HCT116 (cell line): Measurements from ENCODE around the gene CWC27. TPM values are rescaled to one million over a fixed set of nuclear protein-coding genes. Genes with fewer than 3 reads are reported as not detected.

ENCODE experiments used
- ATAC-seq: fragments of 200-7000 bp; cut with Tn5 transposase; 2 replicates; pipeline ENCODE4 v1.9.1; 2020; ENCODE audit warnings: mild to moderate bottlenecking, moderate library complexity
- BruUV-seq: library from RNA; stranded (reverse); fragments of 400-500 nt; replicated peaks from 2 replicates; lab custom pipeline; 2021; lab: Mats Ljungman, UMichigan
- CTCF ChIA-PET: fragments of 300-600 bp; sonication (Branson Sonifier 250); formaldehyde crosslinking; loops from one replicate; lab custom pipeline; 2021; ENCODE audit warnings: antibody characterized with exemption; lab: Charles Lee
- POLR2A ChIA-PET: fragments of 300-600, 350-600 bp; sonication (Branson Sonifier 250); formaldehyde crosslinking; loops from one replicate; lab custom pipeline; 2021; ENCODE audit warnings: antibody characterized with exemption; lab: Charles Lee
- RAD21 ChIA-PET, 2 experiments: fragments of 300-600 bp; sonication (Branson Sonifier 250); formaldehyde crosslinking; loops; one replicate each; lab custom pipeline; 2023; ENCODE audit warnings: low total read pairs in 2 of 2; ENCODE audit not compliant: uncharacterized antibody in 2 of 2, unreplicated experiment in 2 of 2, low non-redundant PET in 1 of 2; lab: Charles Lee
- DNase-seq: peaks from one replicate; pipeline ENCODE4 v3.0.0-alpha.2; 2010; ENCODE audit warnings: low read depth, low spot score
- H2AFZ ChIP-seq: fragments of 200-600 bp; shearing (Covaris generic), sonication (generic); 2 replicates; pipeline ENCODE4 v1.6.1; 2017; ENCODE audit warnings: low read depth, mixed run types, mixed read lengths, antibody characterized with exemption, low read length; ENCODE audit not compliant: poor library complexity, severe bottlenecking
- H3K27ac ChIP-seq: 2 replicates; pipeline ENCODE4 v1.5.1; 2012; ENCODE audit warnings: low read depth, low read length
- H3K27me3 ChIP-seq: fragments of 200-600 bp; sonication (generic); 2 replicates; pipeline ENCODE4 v1.6.1; 2016; ENCODE audit warnings: mixed run types, low read length, mixed read lengths; ENCODE audit not compliant: insufficient read depth
- H3K36me3 ChIP-seq, 2 experiments: fragments of 200-500 bp in 1 of 2; fragments of 200-600 bp in 1 of 2; sonication (Bioruptor generic) in 1 of 2; sonication (generic) in 1 of 2; 2 replicates each; pipeline versions ENCODE4 v1.5.1 to v1.6.1; 2014 to 2016; ENCODE audit warnings: low read length in 2 of 2, inconsistent platforms in 1 of 2, mixed read lengths in 1 of 2, mixed run types in 1 of 2; ENCODE audit not compliant: insufficient read depth in 2 of 2, control insufficient read depth in 1 of 2
- H3K4me1 ChIP-seq, 2 experiments: fragments of 200-600 bp in 1 of 2; sonication (generic) in 1 of 2; 2 replicates each; pipeline versions ENCODE4 v1.5.1 to v1.6.1; 2012 to 2017; ENCODE audit warnings: low read length in 2 of 2, inconsistent platforms in 1 of 2, mild to moderate bottlenecking in 1 of 2, mixed read lengths in 1 of 2, mixed run types in 1 of 2, moderate library complexity in 1 of 2; ENCODE audit not compliant: insufficient read depth in 2 of 2, control insufficient read depth in 1 of 2
- H3K4me2 ChIP-seq: fragments of 200-600 bp; sonication (generic); 2 replicates; pipeline ENCODE4 v1.6.1; 2017; ENCODE audit warnings: mixed run types, low read length, mixed read lengths
- H3K4me3 ChIP-seq, 2 experiments: fragments of 200-600 bp in 1 of 2; sonication (generic) in 1 of 2; replicated peaks in 1 of 2; 2 replicates each; pipeline ENCODE4 v1.5.1; 2011 to 2016; ENCODE audit warnings: low read length in 2 of 2, control low read depth in 1 of 2, low read depth in 1 of 2, mild to moderate bottlenecking in 1 of 2, mixed read lengths in 1 of 2, mixed run types in 1 of 2
- H3K79me2 ChIP-seq: fragments of 200-600 bp; sonication (generic); 2 replicates; pipeline ENCODE4 v1.6.1; 2017; ENCODE audit warnings: mild to moderate bottlenecking, mixed run types, low read length, moderate library complexity, mixed read lengths; ENCODE audit not compliant: insufficient read depth
- H3K9ac ChIP-seq: fragments of 200-600 bp; sonication (generic); 2 replicates; pipeline ENCODE4 v1.6.1; 2016; ENCODE audit warnings: low read length, mixed read lengths
- H3K9me2 ChIP-seq: fragments of 200-600 bp; sonication (generic), shearing (Covaris generic); 2 replicates; pipeline ENCODE4 v1.6.1; 2017; ENCODE audit warnings: mixed run types, mild to moderate bottlenecking, moderate library complexity; ENCODE audit not compliant: insufficient read depth
- H3K9me3 ChIP-seq, 2 experiments: fragments of 200-500 bp in 1 of 2; fragments of 200-600 bp in 1 of 2; sonication (Bioruptor generic) in 1 of 2; sonication (generic) in 1 of 2; 2 replicates each; pipeline ENCODE4 v1.6.1; 2014 to 2017; ENCODE audit warnings: low read length in 2 of 2, mixed read lengths in 2 of 2, inconsistent platforms in 1 of 2, low read depth in 1 of 2, mild to moderate bottlenecking in 1 of 2, mixed run types in 1 of 2, moderate library complexity in 1 of 2; ENCODE audit not compliant: control insufficient read depth in 1 of 2, insufficient read depth in 1 of 2
- H4K20me1 ChIP-seq: fragments of 200-600 bp; sonication (generic), shearing (Covaris generic); 2 replicates; pipeline ENCODE4 v1.6.1; 2017; ENCODE audit warnings: mixed run types, mild to moderate bottlenecking, moderate library complexity; ENCODE audit not compliant: insufficient read depth
- EGR1 ChIP-seq: IDR thresholded peaks from 2 replicates; pipeline ENCODE4 v1.6.1; 2012; ENCODE audit warnings: low read depth
- EZH2 ChIP-seq: fragments of 200-600 bp; sonication (generic); IDR thresholded peaks from 2 replicates; pipeline ENCODE4 v1.6.1; 2017; ENCODE audit warnings: antibody characterized with exemption, mixed run types
- JUND ChIP-seq: IDR thresholded peaks from 2 replicates; pipeline ENCODE4 v1.6.1; 2012
- SP1 ChIP-seq: IDR thresholded peaks from 2 replicates; pipeline ENCODE4 v1.6.1; 2012; ENCODE audit warnings: low read depth
- ZFX ChIP-seq: fragments of 450-650 bp; IDR thresholded peaks from 2 replicates; pipeline ENCODE4 v1.6.1; 2017
- ZNF274 ChIP-seq: fragments of 200-500 bp; sonication (Bioruptor generic); IDR thresholded peaks from 2 replicates; pipeline ENCODE4 v1.6.1; 2014; ENCODE audit warnings: mild to moderate bottlenecking, low read depth, low read length, inconsistent platforms
- intact Hi-C: fragments of 100-400 bp; cut with micrococcal nuclease; formaldehyde crosslinking; loops from 2 replicates; pipeline ENCODE4 v1.10.0; 2022
- total RNA-seq: library from RNA; stranded (reverse); gene quantifications from one replicate; pipeline ENCODE4 v1.2.1, GENCODE V29; 2021; ENCODE audit not compliant: unreplicated experiment
- TF ChIP-seq, protein P1 (sequence below): IDR thresholded peaks from 2 replicates; pipeline ENCODE4 v1.6.1; 2012; ENCODE audit warnings: low read depth
- TF ChIP-seq, protein P2 (sequence below), 3 experiments: fragments of 200-600 bp in 1 of 3; sonication (generic) in 1 of 3; IDR thresholded peaks in 2 of 3; conservative IDR thresholded peaks in 1 of 3; 2 replicates each; pipeline ENCODE4 v1.5.1; 2012 to 2017; ENCODE audit warnings: low read depth in 2 of 3, low read length in 2 of 3, antibody characterized with exemption in 1 of 3, borderline replicate concordance in 1 of 3, control low read depth in 1 of 3, mild to moderate bottlenecking in 1 of 3, mixed read lengths in 1 of 3, mixed run types in 1 of 3, moderate library complexity in 1 of 3; ENCODE audit not compliant: insufficient read depth in 1 of 3

Gene CWC27
- total RNA-seq, 1 experiment from 2014 or later, result 29.1 TPM

DNA sequence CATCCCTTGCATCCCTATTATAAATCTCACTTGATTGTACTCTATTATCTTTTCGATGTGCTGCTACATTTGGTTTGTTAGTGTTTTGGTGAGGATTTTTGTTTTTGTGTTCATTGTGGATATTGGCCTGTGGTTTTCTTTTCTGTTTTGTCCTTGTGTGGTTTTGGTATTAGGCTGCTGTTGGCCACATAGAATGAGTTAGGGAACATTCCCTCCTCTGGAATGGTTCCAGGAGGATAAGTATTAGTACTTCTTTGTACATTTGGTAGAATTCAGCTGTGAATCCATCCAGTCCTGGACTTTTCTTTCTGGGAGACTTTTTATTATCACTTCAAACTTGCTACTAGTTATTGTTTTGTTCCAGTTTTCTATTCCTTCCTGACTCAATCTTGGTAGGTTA, 287.2 kb downstream of the CWC27 start:
- no peaks in the 10 kb centered on the region for H4K20me1 ChIP-seq
- no peak overlapping the region for H3K4me3 ChIP-seq
- H3K27ac ChIP-seq, result no peak overlapping the region
- DNase-seq (no peak), ATAC-seq (no peak)
- H2AFZ ChIP-seq, result no peak overlapping the region
- BruUV-seq, result no TSS peak
- no peak overlapping the region for H3K9ac ChIP-seq
- H3K4me1 ChIP-seq, result no peaks in the 10 kb centered on the region
- H3K27me3 ChIP-seq, result no peaks in the 10 kb centered on the region
- POLR2A ChIA-PET, result no interaction called here
- H3K79me2 ChIP-seq, result no peaks in the 10 kb centered on the region
- no peak overlapping the region for H3K4me2 ChIP-seq
- no peaks in the 10 kb centered on the region for H3K9me3 ChIP-seq
- H3K9me2 ChIP-seq, result no peaks in the 10 kb centered on the region
- intact Hi-C loops, result no loop called here
- CTCF ChIA-PET, result no interaction called here
- RAD21 ChIA-PET, result no interaction called here
- TF ChIP-seq SP1, result no peak
- TF ChIP-seq ZFX, result no peak
- TF ChIP-seq EGR1, result no peak
- TF ChIP-seq EZH2, result no peak
- no peak for TF ChIP-seq JUND
- TF ChIP-seq ZNF274, result no peak
- TF ChIP-seq, protein P1, sequence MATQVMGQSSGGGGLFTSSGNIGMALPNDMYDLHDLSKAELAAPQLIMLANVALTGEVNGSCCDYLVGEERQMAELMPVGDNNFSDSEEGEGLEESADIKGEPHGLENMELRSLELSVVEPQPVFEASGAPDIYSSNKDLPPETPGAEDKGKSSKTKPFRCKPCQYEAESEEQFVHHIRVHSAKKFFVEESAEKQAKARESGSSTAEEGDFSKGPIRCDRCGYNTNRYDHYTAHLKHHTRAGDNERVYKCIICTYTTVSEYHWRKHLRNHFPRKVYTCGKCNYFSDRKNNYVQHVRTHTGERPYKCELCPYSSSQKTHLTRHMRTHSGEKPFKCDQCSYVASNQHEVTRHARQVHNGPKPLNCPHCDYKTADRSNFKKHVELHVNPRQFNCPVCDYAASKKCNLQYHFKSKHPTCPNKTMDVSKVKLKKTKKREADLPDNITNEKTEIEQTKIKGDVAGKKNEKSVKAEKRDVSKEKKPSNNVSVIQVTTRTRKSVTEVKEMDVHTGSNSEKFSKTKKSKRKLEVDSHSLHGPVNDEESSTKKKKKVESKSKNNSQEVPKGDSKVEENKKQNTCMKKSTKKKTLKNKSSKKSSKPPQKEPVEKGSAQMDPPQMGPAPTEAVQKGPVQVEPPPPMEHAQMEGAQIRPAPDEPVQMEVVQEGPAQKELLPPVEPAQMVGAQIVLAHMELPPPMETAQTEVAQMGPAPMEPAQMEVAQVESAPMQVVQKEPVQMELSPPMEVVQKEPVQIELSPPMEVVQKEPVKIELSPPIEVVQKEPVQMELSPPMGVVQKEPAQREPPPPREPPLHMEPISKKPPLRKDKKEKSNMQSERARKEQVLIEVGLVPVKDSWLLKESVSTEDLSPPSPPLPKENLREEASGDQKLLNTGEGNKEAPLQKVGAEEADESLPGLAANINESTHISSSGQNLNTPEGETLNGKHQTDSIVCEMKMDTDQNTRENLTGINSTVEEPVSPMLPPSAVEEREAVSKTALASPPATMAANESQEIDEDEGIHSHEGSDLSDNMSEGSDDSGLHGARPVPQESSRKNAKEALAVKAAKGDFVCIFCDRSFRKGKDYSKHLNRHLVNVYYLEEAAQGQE, result no peak
- TF ChIP-seq, protein P2, sequence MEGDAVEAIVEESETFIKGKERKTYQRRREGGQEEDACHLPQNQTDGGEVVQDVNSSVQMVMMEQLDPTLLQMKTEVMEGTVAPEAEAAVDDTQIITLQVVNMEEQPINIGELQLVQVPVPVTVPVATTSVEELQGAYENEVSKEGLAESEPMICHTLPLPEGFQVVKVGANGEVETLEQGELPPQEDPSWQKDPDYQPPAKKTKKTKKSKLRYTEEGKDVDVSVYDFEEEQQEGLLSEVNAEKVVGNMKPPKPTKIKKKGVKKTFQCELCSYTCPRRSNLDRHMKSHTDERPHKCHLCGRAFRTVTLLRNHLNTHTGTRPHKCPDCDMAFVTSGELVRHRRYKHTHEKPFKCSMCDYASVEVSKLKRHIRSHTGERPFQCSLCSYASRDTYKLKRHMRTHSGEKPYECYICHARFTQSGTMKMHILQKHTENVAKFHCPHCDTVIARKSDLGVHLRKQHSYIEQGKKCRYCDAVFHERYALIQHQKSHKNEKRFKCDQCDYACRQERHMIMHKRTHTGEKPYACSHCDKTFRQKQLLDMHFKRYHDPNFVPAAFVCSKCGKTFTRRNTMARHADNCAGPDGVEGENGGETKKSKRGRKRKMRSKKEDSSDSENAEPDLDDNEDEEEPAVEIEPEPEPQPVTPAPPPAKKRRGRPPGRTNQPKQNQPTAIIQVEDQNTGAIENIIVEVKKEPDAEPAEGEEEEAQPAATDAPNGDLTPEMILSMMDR (IDR thresholded peaks at IDR 0.05 in 2 of 3, conservative IDR thresholded peaks at IDR 0.05 in 1 of 3; ENCODE audit: borderline replicate concordance in 1 of 3, insufficient read depth in 1 of 3, low read depth in 2 of 3, low read length in 2 of 3), result no peak
- H3K36me3 ChIP-seq, result no peaks in the 10 kb centered on the region
